T1000 (cell line): ENCODE results near the gene EPHA5.

Experiments
- DNase-seq: peaks from one replicate; lab custom pipeline; 2025; ENCODE audit warnings: mixed read lengths; lab: John Stamatoyannopoulos, UW

EPHA5 gene

GRCh38 chr4:65624651-65625050 is 45.6 kb downstream of the EPHA5 start:
- no peak for DNase-seq

DNA sequence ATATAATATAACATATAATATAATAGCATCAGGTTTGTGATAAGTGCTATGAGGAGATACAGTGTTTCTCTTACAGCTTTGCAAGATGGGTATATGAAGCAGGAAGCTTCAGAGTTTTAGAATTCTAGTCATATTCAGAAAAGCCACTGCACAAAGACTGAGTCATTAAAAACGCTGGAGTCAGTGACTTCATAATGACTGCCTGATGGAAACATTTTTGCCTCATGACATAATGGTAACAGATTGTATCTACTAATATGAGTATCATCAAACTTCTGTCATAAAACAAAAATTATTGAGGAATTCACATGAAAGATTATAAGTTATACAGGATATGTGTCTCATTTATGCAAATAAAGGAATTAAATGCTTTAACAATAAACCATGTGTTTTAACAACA is 46.8 kb downstream of the EPHA5 start:
- no peak for DNase-seq

GRCh38 chr4:65617416-65617815 is 52.9 kb downstream of the EPHA5 start:
- DNase-seq: no peak

GRCh38 chr4:65604515-65604914 is 65.8 kb downstream of the EPHA5 start:
- no peak for DNase-seq

DNA sequence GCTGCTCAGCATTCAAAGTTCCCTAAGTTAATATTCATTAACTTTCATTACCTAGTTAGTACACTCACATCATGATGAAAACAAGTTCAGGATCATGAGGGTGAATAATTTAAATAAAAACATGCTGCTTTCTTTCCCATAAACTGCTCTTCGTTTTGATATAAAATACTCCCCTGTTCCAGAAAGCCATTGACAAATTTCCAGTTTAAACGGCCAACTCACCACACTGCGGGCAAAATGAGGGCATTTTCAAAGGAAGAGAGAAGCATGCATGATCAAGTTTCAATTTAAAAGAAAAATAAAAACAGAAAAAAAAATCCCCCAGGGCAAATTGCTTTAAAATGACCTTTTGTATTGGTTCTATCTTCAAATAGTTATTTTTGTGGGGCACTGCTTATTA is 69.6 kb downstream of the EPHA5 start:
- no peak for DNase-seq

- DNase-seq: no peak
Observed at GRCh38 chr4:65599340-65599739, 70.9 kb downstream of the EPHA5 start.

DNA sequence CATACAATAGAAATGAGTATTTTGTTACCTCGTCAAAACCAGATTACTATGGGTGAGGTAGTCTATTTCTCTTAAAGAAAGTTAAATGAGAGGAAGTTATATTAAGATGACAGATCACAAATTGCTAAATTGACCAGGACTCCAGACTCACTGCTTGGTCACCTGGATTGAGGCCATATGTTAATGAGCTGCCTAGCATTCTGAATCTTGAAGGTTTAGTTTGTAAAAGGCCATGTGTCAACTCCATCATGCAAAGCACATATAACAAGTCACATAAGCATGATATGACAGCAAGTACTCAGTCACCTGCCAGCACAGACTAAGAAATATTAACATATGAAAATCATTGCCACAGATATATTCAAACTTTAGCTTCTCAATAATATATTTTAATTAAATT is 72.6 kb downstream of the EPHA5 start:
- DNase-seq: no peak

GRCh38 chr4:65592089-65592488 is 78.2 kb downstream of the EPHA5 start:
- DNase-seq: no peak

- DNase-seq: no peak
Observed at GRCh38 chr4:65589921-65590320, 80.4 kb downstream of the EPHA5 start.

GRCh38 chr4:65589331-65589730 is 81.0 kb downstream of the EPHA5 start:
- DNase-seq: no peak

- no peak for DNase-seq
Observed at GRCh38 chr4:65580551-65580950, 89.7 kb downstream of the EPHA5 start.

- no peak for DNase-seq
Observed at GRCh38 chr4:65566473-65566872, 103.8 kb downstream of the EPHA5 start.

GRCh38 chr4:65561164-65561563 is 109.1 kb downstream of the EPHA5 start:
- no peak for DNase-seq

DNA sequence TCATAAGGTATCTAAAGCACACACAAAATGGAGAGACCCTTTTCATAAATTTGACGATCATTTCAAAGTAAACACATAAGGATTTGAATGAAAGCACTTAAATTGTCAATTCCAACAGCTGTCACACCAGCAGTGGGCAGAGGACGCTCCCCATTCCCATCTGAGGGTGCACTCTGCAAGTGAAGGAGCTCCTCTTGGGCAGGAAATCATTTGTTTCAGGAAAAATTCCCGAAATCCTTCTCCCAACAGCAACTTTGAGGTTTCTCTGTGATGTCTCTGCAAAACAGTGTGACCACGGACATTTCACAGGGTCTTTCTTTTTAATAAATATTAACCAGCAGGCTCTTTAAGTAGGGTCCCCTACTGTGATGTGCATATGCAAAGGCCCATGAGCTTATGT is 111.0 kb downstream of the EPHA5 start:
- no peak for DNase-seq

- DNase-seq: no peak
Observed at GRCh38 chr4:65552057-65552456, 118.2 kb downstream of the EPHA5 start.

- no peak for DNase-seq
Observed at GRCh38 chr4:65550500-65550899, 119.8 kb downstream of the EPHA5 start.

GRCh38 chr4:65546882-65547416 is 123.3 kb downstream of the EPHA5 start:
- DNase-seq: no peak

GRCh38 chr4:65538571-65538970 is 131.7 kb downstream of the EPHA5 start:
- DNase-seq: no peak

DNA sequence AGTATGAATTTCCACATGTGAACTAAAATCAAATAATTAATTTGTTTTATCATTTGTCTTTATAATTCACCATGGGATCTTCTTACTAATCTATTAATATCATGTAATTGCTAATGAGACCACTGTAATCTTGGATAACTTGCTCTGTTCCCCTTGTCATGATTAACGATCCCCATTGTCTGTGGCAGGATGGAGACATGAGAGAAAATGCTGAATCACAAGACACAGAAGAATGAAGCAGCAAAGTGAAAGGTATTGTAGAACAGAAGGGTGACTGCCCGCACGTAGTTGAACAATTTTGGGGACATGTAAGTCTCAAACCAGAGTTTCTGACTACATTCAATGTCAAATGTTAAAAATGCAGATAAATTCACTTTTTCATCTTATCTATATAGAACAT is 135.2 kb downstream of the EPHA5 start:
- no peak for DNase-seq

DNA sequence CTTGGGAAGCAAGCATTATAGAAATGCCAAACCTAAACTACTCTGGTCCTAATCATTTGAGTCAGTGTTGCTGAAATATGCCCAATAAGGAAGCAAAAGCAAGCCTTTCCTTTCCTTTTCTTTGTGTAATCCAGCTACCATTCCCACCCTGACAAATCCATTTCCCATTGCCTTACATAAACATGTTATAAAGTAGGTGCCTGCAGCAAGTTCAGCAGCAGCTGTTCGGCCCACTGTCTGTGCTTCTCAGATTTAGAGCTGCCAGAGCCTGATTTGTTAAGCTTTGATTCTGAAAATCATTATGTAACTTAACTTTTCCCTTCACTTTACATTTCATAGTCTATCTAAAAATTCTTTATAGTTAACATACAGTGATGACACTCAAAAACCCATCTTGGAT is 148.6 kb downstream of the EPHA5 start:
- DNase-seq: no peak

DNA sequence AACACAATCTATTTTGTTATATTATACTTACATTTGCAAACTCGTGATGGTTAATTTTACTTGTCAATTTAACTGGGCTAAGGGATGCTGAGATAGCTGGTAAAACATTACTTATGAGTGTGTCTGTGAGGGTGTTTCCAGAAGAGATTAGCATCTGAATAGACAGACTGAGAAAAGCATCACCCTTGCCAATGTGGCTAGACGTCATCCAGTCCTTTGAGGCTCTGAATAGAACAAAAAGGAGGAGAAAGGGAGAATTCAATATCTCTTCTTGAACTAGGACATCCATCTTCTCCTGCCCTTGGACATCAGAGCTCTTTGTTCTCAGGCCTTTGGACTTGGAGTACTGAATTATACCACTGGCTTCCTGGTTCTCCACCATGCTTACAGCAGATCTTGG is 154.6 kb downstream of the EPHA5 start:
- DNase-seq: no peak

GRCh38 chr4:65510976-65511375 is 159.3 kb downstream of the EPHA5 start:
- DNase-seq: no peak

DNA sequence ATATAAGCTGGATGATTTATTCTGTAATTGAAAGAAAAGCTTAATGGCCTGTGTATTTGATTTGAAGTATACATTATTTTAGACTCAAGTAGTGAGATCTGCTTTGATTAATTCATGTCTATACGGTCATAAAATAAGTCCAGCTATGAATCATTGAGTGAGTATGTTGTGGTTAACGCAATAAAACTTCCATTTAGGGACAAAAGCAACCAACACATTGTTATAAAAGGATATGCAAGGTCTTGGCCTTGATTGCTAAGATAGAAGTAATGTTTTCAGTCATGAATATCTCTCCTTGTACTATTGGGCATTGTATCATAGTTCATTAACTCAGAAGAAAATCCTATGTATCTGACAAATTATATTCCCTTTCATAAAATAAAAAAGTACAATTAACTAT is 162.1 kb downstream of the EPHA5 start:
- no peak for DNase-seq

- no peak for DNase-seq
Observed at GRCh38 chr4:65502131-65502701, 168.1 kb downstream of the EPHA5 start.

DNA sequence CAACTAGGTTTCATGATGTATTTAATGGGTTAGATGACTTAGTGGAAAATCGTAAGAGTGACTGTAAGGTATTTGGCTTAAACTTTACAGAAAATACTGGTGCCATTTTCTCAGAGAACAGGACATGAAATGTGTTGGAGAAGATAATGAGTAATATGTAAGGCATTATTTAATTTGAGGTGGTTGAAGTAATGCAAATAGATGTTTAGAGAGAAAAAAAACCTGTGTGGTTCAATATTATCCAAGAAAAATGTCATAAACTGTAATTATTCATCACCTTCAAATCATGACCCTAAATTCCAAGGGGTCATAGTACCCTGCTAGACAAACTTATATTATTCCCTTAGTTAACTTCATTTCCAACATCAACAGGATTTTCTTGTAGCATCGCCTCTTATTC is 171.7 kb downstream of the EPHA5 start:
- no peak for DNase-seq
